ENCODE data around the gene RAP2B.
"Not testable (repeated sequence)": the region's sequence is repeated elsewhere in the genome, so short reads cannot be mapped to it uniquely, and the experiment has no call there.

Gene RAP2B

DNA sequence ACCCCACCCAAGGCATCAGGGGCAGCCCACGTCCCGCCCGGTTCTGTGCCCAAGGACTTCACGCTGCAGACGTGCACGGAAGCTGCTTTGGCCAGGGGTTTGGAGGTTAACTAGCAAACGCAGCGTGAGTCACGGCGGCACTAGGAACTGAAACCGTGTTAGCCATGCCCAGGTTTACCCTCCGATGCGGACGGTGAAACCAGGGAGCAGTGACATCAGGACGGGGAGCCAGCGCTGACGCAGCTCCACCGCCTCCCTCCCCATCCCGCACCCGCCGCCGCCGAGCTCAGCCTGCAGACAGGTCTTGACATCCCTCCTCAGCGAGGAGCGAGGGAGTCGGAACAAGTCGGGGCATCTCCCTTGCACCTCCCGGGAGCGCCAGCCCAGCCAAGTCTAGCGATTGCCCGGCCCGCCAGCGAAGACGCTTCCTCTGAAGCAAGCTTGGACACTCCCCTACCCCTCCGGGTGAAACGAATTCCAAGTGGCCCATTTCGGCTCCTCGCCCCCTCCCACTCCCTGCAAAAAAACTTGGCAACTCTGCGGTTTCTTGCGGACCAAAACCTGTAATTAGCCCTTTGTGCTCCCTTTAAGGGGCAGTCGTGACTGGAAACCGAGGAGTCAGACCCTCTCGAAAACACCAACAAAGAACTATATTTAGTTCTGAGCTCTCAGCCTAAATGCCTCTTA lies 1.4 kb upstream of the RAP2B start:
- DNase-seq = no peak

DNA sequence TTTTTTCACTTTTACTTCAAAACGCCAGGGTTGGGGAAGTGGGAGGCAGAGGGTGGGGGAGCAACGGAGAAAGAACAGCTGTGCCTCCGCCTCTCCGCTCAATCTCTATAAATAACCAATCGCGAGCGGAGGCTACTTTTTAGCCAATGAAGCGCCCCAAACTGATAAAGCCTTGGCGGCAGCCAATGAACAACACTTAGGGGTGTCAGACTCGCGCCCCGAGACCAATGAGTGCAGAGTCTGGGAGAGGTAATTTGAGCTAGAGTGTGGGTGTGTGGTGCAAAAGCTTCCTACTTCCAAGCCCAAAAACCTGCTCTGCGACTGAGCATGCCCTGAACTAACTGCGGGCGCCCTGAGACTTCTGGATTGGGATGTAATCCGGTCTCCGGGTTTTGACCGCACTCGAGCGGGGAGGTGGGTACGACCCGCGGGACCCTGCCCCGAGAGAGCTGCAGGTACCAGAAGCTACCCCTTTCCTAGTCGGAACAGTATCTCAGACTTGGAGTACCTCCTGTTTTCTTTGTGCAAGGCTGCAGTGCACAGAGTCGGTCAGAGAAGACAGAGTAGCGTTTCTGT lies 800 bp upstream of the RAP2B start:
- DNase-seq = no peak

DNA sequence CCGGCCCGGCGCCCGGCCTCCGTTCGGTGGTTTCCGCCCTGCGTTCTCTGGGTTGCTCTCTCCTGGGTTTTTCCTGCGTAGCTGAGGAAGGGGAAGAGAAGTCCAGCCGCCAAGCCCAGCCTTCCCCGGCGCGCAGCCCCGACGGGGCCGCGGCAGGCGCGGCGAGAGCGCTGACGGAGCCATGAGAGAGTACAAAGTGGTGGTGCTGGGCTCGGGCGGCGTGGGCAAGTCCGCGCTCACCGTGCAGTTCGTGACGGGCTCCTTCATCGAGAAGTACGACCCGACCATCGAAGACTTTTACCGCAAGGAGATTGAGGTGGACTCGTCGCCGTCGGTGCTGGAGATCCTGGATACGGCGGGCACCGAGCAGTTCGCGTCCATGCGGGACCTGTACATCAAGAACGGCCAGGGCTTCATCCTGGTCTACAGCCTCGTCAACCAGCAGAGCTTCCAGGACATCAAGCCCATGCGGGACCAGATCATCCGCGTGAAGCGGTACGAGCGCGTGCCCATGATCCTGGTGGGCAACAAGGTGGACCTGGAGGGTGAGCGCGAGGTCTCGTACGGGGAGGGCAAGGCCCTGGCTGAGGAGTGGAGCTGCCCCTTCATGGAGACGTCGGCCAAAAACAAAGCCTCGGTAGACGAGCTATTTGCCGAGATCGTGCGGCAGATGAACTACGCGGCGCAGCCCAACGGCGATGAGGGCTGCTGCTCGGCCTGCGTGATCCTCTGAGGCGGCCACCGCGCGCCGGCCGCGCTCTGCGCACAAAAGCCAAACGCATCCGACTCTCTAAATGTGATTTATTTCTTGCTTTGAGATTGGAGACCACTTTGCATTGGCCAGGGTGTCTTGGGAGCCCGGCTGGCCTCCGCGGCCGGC lies 727 bp downstream of the RAP2B start:
- DNase-seq = no peak

DNA sequence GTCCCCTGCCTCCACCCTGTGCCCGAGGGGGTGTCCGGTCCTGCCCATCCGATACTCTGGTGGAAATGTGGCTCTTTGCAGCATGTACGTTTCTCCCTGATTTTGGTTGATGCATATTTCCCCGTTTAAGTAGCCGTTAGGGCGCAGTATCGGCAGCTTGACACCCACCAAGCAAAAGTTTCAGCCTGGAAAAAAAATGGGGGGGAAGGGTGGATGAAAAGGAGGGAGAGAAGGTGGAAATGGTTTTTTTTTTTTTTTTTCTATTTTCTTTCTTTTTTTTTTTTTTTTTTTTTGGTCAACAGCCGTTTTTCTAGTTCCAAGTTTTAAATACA lies 1.3 kb downstream of the RAP2B start:
- DNase-seq = no peak

DNA sequence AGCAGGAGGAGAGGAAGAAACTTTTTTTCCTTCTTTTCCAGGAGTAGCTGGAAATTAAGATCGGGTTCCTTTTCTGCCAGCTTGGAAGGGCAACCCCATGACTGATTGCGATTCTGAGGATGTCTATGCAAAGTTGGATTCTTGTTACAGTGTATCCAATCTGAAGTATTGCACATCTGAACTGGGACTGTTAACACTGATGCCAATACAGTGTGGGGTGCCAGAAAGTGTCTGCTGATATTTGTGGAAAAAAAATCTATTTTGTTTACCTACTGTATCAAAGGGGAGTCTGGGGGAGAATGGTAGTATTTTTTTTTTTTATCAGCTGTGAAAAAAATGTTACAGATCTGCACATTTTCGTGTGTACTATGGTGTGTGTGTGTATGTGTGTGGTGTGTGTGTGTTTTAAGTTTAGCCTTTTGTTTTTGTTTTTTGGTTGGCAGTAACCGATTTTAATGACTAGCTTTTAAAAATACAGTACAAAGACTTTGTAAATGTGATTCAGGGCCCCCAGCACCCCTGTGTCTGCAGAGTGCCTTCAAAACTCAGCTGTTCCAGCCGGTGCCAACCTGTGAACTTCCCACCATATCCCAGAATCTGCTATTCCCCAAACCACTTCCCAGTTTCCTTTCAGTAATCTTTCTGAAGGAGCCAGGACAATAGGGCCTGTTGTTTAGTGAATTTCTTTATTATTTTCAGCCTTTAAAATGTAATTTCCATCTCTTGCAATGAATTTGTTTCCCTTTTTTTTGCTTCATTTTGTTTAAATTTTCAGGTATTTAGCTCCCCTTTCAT lies 1.9 kb downstream of the RAP2B start:
- DNase-seq = no peak

DNA sequence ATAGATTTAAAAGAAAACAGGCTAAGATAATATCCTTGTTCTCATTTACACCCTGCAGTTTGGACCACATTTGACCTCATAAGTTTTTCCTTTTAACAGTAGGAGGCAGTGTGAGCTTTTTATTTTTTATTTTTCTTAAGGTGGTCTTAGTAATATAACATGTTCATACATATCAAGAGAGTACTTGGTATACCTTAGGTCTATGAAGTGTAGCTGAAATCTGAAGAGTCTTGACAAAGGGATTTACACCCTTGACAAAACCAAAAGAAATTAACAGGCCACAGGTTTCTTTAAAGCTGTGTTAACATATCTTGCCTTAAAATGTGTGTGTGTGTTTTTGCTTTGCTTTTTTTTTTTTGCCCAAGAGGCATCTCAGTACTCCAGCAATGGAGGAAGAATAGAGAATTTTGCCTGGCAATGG lies 3.2 kb downstream of the RAP2B start:
- DNase-seq = no peak

GRCh38 chr3:153166206-153166605 lies 4.2 kb downstream of the RAP2B start:
- no peak for DNase-seq

DNA sequence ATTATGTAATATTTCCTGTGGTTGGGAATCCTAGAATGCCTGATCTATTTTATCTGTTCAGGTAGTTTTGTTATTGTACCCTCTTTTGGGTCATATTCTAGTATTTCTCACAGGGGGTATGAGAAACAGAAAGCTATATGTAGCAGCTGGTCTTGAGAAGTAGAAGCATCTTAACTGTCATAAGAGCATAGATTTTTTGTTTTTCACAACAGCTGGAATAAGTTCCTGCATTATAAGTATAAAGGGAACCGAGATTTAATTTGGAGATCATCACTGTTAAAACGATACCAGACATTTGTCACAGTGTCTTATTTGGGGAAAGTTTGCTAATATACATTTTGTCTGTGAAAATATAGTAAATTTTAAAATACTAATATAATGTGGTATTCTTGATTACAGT lies 4.8 kb downstream of the RAP2B start:
- no peak for DNase-seq

- DNase-seq = no peak
Observed at GRCh38 chr3:153169793-153170383, 7.9 kb downstream of the RAP2B start.

DNA sequence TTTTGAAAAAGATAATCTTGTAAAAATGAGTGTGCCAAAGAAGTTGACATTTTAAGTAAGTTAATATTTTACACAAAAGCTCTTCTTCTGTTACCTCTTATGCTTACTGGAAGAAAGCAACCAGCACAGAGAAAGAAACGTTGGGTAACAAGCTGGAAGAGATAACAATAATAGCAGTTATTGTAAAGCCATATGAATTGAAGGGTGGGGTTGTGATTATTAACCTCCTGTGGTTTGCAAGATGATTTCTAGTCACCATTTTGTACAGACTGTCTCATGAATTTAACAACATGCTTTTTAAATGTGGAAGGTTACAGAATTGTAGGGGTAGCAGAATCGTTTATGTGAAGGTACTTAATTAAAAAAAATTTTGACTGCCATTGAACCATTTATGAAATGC lies 9.2 kb downstream of the RAP2B start:
- no peak for DNase-seq

GRCh38 chr3:153171918-153172317 lies 9.9 kb downstream of the RAP2B start:
- DNase-seq = no peak

- DNase-seq = no peak
Observed at GRCh38 chr3:153172796-153173757, 11.1 kb downstream of the RAP2B start.

- no peak for DNase-seq
Observed at GRCh38 chr3:153173758-153174516, 11.9 kb downstream of the RAP2B start.

DNA sequence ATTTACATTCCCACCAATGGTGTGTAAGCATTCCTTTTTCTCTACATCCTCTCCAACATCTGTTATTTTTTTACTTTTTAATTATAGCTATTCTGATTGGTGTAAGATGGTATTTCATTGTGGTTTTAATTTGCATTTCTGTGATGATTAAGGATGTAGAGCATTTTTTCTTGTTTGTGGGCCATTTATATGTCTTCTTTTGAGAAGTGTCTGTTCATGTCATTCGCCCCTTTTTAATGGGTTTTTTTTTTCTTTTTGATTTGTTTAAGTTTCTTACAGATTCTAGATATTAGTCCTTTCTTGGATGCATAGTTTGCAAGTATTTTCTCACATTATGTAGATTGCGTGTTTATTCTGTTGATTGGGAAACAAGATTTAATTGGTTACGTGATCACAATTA lies 14.2 kb downstream of the RAP2B start:
- no peak for DNase-seq

- no peak for DNase-seq
Observed at GRCh38 chr3:153180860-153181372, 18.9 kb downstream of the RAP2B start.

DNA sequence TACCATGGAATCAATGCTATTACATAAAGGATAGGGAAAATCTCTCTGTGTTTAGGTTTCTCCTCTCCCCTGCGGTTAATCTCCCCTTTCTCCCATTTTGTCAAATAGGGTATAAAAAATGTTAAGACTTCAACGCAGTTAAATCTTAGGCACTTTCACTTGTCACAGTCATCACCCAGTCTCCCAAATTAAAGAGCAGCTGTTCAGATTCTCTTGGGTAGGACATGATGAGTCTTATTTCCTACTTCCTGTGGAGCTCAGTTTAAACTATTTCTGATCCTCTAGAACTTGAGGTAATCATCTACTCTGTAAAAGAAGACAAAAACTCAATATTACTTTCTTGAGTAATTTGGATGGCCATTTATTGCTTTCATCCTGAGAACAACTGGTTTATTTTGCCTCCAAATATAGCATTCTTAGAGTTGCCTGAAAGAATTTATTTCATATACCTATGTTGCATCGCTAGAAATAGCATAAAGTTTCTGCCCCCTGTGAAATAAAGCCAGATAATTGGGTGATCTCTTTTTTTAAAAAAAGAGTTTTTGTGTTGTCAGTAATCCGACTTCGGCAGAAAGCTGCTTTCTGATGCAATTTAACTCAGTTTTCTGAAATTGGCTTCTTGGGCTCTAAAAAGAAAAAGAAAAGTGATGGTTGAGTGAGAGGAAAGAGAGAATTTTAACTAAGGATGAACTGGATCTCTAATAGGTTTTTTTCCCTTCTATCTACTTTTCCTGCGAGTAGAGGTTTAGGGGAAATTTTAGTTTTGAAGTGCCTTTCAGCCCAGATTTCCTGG lies 20.7 kb downstream of the RAP2B start:
- no peak for DNase-seq

GRCh38 chr3:153190923-153191322 lies 28.9 kb downstream of the RAP2B start:
- DNase-seq = no peak

DNA sequence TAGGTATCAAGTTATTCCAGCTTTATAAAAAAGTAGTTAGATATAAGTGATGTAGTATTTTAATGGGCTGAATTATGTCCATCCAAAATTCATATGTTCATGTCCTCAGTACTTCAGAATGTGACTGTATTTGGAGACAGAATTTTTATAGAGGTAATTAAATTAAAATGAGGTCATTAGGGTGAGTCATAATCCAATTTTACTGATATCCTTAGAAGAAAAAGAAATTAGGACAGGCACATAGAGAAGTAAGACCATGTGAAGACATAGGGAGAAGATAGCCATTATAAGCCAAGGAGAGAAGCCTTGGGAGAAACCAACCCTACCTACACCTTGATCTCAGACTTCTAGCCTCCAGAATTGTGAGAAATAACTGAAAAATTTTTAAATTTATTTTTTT lies 30.3 kb downstream of the RAP2B start:
- no peak for DNase-seq

DNA sequence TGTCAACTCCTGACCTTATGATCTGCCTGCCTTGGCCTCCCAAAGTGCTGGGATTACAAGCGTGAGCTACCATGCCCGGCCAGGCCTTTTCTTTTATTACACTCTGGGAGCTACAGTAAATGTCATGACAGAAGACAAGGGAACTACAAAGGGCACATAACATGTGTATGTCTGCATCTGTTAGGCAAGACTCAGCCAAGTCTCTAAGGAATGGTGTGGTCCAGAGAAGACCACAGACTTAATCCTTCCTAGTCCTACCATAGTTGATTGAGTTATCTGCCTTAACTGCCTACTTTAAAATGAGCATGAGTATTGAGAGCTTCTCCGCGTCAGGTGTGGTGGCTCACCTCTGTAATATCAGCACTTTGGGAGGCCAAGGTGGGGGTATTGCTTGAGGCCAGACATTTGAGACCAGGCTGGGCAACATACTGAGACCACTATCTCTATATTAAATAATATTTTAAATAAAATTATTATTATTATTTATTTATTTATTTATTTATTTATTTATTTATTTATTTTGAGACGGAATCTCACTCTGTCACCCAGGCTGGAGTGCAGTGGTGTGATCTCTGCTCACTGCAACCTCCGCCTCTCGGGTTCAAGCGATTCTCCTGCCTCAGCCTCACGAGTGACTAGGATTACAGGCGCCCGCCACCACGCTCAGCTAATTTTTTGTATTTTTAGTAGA lies 31.9 kb downstream of the RAP2B start:
- not testable (repeated sequence) for DNase-seq

Measured in SHP77 (cell line).